ENCODE data around the gene VASN.

Gene VASN

GRCh38 chr16:4404967-4405696 lies 33.5 kb downstream of the VASN start:
- DNase-seq = no peak

GRCh38 chr16:4407543-4408322 lies 36.1 kb downstream of the VASN start:
- DNase-seq = no peak

GRCh38 chr16:4408323-4408690 lies 36.7 kb downstream of the VASN start:
- DNase-seq = no peak

DNA sequence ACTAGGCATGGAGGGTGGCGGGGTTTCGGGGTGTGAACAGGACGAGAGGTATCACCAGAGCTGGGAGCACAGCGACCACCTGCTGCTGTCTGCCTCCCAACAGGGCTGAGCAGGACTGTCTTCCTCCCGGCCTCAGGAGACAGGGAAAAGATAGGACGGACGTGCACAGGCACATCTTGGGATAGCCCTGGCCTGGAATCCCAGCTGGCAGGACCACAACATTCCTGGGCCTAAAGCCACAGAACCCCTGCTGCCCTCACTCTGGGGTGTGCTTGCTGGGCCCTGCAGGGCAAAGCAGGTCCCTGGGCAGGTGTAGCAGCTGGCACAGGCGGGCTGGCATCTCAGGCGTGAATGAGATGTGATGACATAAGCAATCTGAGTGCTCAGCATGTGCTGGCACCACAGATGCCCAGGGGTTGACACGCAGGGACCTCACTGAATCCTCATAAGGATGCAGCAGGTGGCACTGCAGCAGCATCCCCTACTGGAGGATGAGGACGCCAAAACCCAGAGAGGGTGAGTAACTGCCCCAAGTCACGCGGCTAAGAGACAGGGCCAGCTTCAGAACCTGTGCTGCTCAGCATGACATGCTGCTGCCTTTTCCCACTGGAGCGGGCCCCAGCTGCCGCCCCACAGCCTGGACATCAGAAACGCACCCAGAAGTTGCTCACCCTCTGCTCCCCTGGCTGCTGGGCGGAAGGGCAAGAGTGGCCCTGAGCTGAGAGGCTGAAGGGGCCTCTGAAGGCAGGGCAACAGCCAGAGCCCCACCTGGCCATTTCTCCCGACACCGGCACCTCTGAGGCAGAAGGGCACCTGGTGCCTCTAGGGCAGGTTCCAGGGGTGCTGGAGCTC lies 37.7 kb downstream of the VASN start:
- DNase-seq = no peak

DNA sequence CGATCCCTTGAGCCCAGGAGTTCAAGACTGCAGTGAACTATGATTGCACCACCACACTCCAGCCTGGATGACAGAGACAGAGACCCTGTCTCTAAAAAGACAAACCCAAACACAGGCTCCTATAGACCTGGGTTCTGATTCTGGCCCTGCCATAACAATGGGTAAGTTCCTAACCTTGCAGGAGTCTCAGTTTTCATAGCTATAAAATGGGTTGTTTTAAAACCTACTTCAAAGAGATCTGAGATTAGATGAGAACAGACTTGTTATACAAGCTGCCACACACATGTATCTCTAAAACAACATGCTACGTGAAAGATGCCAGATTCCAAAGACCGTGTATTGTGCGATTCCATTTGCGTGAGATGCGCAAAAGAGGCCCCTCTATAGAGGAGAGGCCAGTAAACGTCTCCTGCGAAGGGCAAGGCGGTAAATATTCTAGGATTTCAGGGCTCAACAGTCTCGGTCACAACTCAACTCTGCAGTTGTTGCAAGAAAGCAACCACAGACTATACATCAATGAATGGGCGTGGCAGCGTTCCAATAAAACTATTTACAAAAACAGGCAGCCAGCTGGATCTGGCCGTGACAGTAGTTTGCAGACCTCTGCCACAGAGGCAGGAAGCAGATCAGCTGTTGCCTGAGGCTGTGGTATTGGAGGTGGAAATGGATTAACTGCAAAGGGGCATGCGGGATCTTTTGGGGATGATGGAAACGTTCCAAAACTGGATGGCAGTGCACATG lies 38.9 kb downstream of the VASN start:
- DNase-seq = no peak

GRCh38 chr16:4411684-4412083 lies 40.0 kb downstream of the VASN start:
- DNase-seq = no peak

- DNase-seq = no peak
Observed at GRCh38 chr16:4412159-4412558, 40.5 kb downstream of the VASN start.

GRCh38 chr16:4412854-4413253 lies 41.2 kb downstream of the VASN start:
- DNase-seq = no peak

DNA sequence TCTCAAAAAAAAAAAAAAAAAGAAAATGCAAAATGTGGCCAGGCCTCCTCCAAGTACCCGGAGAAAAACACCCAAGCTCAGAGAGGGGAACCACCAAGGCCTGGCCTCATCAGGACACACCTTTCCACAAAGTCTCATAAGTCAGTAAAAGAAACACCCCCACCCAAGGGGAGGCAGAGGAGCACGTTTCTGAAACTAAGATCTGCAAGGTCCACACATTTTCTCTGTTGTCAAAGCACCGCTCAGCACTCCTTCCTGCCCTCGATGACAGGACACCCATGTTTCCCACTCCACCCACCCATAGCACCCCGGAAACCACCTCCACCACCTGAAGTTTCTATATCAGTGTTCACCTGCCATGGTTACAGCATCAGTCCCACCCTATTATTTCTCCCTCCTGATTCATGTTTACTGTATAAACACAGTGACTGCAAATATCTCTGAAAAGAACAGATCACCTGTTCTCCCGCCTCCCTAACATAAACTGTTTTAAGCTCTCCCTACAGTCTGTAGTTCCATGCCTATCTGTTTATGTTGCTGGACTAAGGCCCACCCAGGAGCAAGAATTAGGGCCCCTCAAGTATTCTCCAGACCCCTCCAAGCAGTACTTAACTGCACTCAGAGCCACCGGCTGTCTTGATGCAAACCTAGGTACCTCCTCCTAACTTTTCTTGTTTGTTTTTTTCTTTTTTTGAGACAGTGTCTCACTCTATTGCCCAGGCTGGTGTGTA lies 42.7 kb downstream of the VASN start:
- peak; percentile 85 to 93 for DNase-seq

GRCh38 chr16:4415538-4416199 lies 44.0 kb downstream of the VASN start:
- DNase-seq = peak; percentile 73 to 78

GRCh38 chr16:4416200-4417032 lies 44.8 kb downstream of the VASN start, which contains the start of gene CORO7:
Gene CORO7 (minus strand): TSS chr16:4416596. CDS start chr16:4416518, 78 bp downstream.
- peak; percentile 98 to 99 for DNase-seq

GRCh38 chr16:4419402-4419959 lies 47.8 kb downstream of the VASN start:
- DNase-seq = no peak

GRCh38 chr16:4420505-4421105 lies 49.0 kb downstream of the VASN start:
- peak in 1 of 2 donors; percentile 32 for DNase-seq

DNA sequence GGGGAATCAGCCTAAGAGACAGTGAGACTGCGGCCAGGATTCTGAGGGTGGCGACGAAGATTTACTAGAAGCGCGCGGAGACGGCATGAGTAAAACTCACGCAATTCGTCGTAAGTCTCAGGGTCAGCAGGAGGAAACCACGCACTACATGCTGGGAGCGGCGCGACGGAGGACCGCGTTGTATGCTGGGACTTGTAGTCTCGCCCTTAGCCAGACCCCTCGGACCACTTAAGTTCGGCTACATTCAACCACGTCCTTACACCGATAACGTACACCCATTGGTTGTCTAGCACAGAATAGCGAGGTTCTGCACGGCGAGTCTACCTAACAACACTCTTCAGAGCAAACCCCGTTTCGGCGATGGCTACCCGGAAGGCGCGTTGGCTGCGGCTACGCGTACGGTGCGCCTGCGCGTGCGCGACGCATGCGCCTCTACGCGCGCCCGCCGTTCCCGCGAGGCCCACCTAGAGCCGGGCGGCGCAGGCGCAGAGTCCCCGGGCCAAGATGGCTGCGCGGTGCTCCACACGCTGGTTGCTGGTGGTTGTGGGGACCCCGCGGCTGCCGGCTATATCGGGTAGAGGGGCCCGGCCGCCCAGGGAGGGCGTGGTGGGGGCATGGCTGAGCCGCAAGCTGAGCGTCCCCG lies 53.9 kb downstream of the VASN start, which contains the start of gene DNAJA3:
DNAJA3 (plus strand) TSS at position 491 of the 643 bp plus-strand sequence; CDS start at position 505, 14 bp downstream.
- DNase-seq = peak; percentile 92 to 93

- no peak for DNase-seq
Observed at GRCh38 chr16:4426021-4426684, 54.5 kb downstream of the VASN start.

DNA sequence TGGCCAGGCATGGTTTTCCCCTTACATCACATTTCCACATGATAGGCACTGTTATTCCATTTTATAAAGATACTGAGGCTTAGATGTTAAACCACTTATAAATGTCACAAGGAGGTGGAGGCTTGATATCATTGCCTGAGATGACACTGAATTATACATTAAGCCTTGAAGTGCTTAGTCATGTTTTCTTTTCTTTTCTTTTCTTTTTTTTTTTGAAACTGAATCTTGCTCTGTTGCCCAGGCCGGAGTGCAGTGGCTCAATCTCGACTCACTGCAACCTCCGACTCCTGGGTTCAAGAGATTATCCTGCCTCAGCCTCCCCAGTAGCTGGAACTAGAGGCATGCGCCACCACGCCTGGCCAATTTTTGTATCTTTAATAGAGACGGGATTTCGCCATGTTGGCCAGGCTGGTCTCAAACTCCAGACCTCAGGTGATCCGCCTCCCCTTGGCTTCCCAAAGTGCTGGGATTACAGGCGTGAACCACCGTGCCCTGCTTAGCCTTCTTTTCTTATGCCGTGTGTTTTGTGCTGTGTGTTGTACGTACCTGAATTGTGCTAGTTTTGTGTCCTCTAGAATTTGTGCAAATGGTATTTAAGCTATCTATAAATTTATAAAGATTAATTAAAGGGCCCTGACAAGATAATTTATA lies 55.2 kb downstream of the VASN start:
- no peak for DNase-seq

- no peak for DNase-seq
Observed at GRCh38 chr16:4428500-4428899, 56.9 kb downstream of the VASN start.

- DNase-seq = no peak
Observed at GRCh38 chr16:4431023-4431422, 59.4 kb downstream of the VASN start.
